GM20000 (cell line): ENCODE data around the gene IRAK3.
"Not testable (repeated sequence)": the region's sequence is repeated elsewhere in the genome, so short reads cannot be mapped to it uniquely, and the experiment has no call there.

Source experiments
- DNase-seq: peaks from one replicate; pipeline ENCODE4 v3.0.0; 2012; ENCODE audit warnings: low spot score
- TF ChIP-seq, protein P1 (sequence below): IDR thresholded peaks from 2 replicates; pipeline ENCODE4 v1.5.1; 2012; ENCODE audit warnings: mild to moderate bottlenecking, control low read depth; ENCODE audit errors: extremely low read depth, missing control alignments

IRAK3 gene

DNA sequence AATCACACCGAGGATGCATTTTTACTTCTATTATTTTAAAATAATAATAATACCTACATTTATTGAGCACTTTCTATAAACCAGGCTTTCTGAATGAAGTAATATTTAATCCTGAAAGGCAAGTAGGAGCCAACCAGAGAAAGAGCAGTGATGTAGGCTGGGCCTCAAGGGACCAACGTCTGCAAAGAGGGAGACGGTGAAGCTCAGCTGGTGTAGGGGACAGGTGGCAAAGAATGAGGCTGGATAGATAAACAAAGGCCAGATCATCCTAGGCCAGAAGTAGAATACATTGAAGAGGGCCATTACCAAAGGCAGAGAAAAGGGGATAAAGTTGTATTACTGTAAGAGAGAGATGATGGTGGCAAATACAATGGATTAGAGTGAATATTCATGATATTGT is 18.4 kb upstream of the IRAK3 start:
- TF ChIP-seq, protein P1, sequence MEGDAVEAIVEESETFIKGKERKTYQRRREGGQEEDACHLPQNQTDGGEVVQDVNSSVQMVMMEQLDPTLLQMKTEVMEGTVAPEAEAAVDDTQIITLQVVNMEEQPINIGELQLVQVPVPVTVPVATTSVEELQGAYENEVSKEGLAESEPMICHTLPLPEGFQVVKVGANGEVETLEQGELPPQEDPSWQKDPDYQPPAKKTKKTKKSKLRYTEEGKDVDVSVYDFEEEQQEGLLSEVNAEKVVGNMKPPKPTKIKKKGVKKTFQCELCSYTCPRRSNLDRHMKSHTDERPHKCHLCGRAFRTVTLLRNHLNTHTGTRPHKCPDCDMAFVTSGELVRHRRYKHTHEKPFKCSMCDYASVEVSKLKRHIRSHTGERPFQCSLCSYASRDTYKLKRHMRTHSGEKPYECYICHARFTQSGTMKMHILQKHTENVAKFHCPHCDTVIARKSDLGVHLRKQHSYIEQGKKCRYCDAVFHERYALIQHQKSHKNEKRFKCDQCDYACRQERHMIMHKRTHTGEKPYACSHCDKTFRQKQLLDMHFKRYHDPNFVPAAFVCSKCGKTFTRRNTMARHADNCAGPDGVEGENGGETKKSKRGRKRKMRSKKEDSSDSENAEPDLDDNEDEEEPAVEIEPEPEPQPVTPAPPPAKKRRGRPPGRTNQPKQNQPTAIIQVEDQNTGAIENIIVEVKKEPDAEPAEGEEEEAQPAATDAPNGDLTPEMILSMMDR, result no peak
- no peak for DNase-seq

DNA sequence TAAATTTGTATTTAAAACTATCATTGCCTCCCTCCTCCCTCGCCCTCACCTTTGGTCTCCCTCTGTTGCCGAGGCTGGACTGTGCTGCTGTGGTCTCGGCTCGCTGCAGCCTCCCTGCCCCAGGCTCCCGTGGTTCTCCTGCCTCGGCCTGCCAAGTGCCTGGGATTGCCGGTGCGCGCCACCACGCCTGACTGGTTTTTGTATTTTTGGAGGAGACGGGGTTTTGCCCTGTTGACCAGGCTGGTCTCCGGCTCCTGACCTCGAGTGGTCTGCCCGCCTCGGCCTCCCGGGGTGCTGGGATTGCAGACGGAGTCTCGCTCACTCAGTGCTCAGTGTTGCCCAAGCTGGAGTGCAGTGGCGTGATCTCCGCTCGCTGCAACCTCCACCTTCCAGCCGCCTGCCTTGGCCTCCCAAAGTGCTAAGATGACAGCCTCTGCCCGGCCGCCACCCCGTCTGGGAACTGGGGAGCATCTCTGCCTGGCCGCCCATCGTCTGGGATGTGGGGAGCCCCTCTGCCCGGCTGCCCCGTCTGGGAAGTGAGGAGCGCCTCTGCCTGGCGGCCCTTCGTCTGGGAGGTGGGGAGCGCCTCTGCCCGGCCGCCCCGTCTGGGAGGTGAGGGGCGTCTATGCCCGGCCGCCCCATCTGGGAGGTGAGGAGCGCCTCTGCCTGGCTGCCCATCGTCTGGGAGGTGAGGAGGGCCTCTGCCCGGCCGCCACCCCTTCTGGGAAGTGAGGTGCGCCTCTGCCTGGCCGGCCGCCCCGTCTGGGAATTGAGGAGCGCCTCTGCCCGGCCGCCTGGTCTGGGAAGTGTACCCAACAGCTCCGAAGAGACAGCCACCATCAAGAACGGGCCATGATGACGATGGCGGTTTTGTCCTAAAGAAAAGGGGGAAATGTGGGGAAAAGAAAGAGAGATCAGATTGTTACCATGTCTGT is 14.4 kb upstream of the IRAK3 start:
- DNase-seq, result not testable (repeated sequence)

DNA sequence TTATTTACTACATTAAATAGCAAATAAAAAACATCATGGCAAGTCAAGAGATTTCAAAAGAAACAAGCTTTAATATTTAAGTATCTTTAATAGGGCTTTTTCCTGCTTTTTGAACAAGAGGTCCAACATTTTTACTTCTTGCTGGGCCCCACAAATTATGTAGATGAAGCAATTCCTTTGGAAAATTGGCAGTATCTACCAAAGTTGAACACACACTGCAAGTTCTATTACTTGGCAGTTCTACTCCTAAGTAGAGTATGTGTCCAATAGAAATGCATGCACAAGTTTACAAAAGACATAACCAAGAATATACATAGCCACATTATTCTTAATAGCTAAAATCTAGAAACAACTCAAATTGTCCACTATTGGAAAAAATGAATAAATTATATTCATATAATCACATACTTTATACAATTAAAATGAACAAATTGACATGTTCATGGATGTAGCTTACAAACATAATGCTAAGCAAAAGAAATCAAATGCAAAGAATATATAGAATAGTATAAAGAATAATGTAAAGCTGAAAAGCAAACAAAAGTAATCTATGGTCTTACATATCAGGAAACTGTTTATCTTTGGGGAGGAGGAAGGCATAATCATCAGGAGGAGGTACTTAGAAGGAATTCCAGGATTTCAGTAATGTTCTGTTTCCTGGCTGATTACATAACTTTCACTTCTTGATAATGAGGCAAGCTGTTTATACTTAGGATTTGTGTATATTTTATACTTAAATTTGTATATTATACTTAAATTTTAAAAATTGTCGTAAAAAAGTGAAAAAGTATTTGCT is 12.7 kb upstream of the IRAK3 start:
- TF ChIP-seq, protein P1, result no peak
- DNase-seq, result no peak

DNA sequence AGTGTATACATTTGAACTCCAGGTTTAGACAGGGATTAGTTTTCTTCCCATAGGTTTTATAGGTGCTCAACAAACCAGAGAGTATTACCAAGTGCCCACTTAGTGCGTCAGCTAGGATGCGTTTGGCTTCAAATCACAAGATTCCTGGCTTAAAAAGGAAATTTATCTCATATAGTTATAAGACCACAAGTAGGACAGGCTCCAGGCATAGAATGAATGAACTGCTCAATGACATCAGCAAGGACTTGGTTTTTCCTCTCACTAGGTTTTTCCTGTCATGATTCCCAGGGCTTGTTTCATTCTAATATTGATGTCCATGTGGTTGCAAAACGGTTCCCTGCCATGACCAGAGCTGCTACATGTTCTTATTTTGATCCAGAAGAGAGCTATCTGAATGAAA is 6.1 kb upstream of the IRAK3 start:
- TF ChIP-seq, protein P1, result no peak
- no peak for DNase-seq

DNA sequence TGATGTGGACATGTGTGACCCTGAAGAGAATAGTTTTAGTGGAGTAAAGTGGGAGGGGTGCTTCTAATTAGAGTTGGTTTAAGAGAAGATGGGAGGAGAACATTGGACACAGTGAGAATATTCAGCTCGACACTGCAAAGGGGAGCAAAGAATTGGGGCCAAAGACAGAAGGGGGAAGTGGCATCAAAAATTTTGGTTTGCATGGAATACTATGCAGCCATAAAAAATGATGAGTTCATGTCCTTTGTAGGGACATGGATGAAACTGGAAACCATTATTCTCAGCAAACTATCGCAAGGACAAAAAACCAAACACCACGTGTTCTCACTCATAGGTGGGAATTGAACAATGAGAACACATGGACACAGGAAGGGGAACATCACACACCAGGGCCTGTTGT is 4.2 kb upstream of the IRAK3 start:
- not testable (repeated sequence) for DNase-seq

DNA sequence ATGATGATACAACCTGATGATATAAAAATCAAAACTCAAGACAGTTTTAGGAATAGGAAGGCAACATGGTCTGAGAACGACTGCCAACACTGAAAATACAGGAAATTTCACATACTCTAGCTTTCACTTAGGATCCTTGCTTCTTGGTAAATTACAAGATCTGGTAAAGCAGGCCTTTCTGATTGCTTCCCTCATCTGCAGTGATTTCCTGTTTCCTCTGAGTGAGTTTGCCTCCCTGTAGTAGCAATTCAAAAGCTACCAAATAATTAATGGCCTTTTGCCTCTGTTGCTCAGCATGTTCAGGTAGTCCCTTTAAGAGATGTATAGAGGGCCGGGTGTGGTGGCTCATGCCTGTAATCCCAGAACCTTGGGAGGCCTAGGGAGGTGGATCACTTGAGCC is 2.0 kb upstream of the IRAK3 start:
- DNase-seq, result no peak
- TF ChIP-seq, protein P1, result no peak

DNA sequence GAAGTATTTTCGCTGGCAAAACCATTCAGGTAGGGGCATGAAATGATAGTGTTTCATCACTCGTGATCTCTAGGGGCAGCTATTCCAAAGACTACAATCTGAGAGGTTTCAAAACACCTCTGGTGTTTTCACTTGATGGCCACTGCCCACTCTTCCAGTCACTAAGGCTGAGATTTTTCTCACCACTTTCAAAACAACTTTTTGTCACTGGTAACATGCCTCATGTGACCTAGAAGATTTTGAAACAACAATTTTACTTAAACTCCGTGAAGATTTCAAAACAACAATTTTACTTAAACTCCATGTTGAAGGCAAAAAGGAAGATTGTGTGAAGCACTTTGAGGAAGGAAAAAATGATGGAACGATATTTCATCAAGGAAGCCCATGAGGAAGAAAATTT is 1.2 kb upstream of the IRAK3 start:
- DNase-seq, result no peak
- TF ChIP-seq, protein P1, result no peak

DNA sequence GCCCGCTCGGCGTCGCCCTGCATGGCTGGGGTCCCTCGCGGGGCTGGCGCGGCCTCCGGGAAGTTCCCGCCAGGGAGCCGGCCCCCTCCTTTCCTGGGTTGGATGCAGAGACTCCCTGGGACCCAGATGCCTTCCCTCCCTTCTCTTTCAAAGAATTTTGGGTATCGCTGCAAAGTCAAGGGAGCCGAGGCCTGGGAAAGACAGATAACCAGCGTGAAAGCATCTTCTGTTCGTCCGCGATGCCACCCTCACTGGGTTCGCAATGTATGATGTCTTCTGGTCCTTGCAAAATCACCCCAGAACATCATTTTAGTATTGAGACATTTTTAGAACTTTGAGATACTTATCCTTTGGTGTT is 451 bp downstream of the IRAK3 start:
- TF ChIP-seq, protein P1, result no peak
- DNase-seq, result no peak
